ENCODE results near the gene MFNG.

The MFNG gene

DNA sequence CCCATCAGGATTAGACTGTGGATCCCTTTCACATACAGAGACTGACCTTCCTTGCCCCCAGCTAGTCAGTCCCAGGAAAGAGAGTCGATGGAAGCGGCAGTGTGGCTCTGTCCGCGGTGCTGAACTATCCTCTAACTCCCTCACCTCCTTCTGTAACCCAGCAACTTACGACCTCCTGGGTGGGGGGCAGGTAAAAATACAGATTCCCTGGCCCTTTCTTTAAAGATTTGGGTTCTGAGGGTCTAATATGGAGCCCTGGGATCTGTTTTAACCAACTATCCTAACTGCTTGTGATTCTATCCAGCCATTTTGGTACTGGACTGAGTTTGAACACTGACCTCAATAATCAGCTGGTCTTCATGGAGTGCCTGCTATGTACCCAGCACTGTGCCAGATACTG lies 23.2 kb downstream of the MFNG start:
- TF ChIP-seq, protein P1, sequence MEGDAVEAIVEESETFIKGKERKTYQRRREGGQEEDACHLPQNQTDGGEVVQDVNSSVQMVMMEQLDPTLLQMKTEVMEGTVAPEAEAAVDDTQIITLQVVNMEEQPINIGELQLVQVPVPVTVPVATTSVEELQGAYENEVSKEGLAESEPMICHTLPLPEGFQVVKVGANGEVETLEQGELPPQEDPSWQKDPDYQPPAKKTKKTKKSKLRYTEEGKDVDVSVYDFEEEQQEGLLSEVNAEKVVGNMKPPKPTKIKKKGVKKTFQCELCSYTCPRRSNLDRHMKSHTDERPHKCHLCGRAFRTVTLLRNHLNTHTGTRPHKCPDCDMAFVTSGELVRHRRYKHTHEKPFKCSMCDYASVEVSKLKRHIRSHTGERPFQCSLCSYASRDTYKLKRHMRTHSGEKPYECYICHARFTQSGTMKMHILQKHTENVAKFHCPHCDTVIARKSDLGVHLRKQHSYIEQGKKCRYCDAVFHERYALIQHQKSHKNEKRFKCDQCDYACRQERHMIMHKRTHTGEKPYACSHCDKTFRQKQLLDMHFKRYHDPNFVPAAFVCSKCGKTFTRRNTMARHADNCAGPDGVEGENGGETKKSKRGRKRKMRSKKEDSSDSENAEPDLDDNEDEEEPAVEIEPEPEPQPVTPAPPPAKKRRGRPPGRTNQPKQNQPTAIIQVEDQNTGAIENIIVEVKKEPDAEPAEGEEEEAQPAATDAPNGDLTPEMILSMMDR (conservative IDR thresholded peaks at IDR 0.05; ENCODE audit: control insufficient read depth, insufficient read depth, low read depth, low read length), result no peak
- peak; percentile 36 for DNase-seq (ENCODE audit: low read depth)
- H3K4me3 ChIP-seq (ENCODE audit: control insufficient read depth, low read depth, low read length), result no peak overlapping the region

GRCh38 chr22:37462436-37462835 lies 23.7 kb downstream of the MFNG start:
- no peak overlapping the region for H3K4me3 ChIP-seq (ENCODE audit: control insufficient read depth, low read depth, low read length)
- no peak for DNase-seq (ENCODE audit: low read depth)
- TF ChIP-seq, protein P1 (conservative IDR thresholded peaks at IDR 0.05; ENCODE audit: control insufficient read depth, insufficient read depth, low read depth, low read length), result no peak

GRCh38 chr22:37461961-37462360 lies 24.2 kb downstream of the MFNG start:
- no peak for DNase-seq (ENCODE audit: low read depth)
- TF ChIP-seq, protein P1 (conservative IDR thresholded peaks at IDR 0.05; ENCODE audit: control insufficient read depth, insufficient read depth, low read depth, low read length), result no peak
- H3K4me3 ChIP-seq (ENCODE audit: control insufficient read depth, low read depth, low read length), result no peak overlapping the region

DNA sequence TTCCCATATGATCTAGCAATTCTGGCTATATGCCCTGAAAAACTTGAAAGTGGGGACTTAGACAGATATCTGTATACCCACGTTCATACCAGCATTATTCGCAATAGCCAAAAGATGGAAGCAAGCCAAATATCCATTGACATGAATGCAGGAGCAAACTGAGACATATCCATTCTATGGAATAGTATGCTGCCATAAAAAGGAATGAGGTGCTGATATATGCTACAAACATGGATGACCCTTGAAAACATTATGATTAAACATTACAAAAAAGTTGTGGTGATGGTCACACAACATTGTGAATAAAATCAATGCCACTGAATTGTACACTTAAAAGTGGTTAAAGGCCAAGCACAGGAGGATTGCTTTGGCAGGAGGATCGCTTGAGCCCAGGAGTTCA lies 25.5 kb downstream of the MFNG start:
- TF ChIP-seq, protein P1 (conservative IDR thresholded peaks at IDR 0.05; ENCODE audit: control insufficient read depth, insufficient read depth, low read depth, low read length), result no peak
- H3K4me3 ChIP-seq (ENCODE audit: control insufficient read depth, low read depth, low read length), result no peak overlapping the region
- DNase-seq (ENCODE audit: low read depth), result no peak

DNA sequence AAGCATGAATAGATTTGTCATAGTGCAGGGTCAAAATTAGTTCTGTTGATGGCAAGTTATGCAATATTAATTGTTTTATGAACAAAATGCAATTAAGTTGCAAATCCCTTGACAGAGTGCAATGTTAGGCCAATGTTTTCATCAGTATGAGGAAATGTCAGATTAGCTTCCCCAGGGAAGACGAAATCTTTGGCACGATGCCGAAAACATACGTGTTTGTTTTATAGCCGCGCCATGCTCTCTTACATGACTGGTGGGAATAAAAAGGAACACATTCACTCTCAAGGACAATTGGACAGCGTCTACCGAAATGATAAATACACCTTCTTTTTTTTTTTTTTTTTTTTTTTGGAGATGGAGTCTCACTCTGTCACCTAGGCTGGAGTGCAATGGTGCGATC lies 27.0 kb downstream of the MFNG start:
- TF ChIP-seq, protein P1 (conservative IDR thresholded peaks at IDR 0.05; ENCODE audit: control insufficient read depth, insufficient read depth, low read depth, low read length), result no peak
- H3K4me3 ChIP-seq (ENCODE audit: control insufficient read depth, low read depth, low read length), result no peak overlapping the region
- DNase-seq (ENCODE audit: low read depth), result no peak

DNA sequence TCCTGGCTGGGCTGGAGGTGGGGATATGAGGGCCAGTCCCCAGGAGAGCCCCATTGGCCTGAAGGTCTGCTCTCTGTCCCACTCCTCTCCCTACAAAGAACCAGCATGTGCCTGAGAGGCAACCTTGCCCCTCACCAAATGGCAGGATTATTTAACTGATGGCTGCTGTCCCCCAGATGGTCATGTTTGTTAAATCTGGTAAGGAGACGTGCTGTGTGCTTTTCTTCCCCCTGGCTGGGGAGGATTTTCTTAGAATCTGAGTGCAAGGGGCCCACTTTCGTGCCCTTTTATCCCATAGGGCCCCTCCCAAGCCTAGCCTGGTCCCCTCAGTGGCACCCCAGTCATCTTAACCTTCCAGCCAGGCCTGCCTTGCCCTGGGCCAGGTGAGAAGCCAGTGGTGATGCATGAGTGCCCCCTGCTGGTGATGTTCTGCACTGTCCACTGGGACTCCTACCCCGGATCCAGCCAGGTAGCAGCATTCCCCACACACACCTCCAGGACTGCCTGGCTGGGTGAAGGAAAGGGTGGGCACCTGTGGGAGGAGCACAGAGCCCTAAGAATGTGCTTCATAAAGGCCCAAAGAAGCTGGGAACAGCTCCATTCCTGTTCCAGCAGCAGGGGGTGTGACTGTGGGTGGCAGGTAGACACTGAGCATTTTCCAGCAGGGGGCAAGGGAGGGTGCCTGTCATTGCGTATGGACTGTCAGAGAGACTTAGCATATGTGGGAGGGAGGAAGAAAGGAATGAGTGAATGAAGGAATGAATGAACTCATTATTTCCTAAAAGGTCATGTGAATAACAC lies 28.9 kb downstream of the MFNG start:
- no peak overlapping the region for H3K4me3 ChIP-seq (ENCODE audit: control insufficient read depth, low read depth, low read length)
- DNase-seq (ENCODE audit: low read depth), result peak; percentile 56
- TF ChIP-seq, protein P1 (conservative IDR thresholded peaks at IDR 0.05; ENCODE audit: control insufficient read depth, insufficient read depth, low read depth, low read length), result peak; percentile 95

All from fibroblast of mammary gland (primary cell).